Measurements from ENCODE around the gene DUSP16. TPM values are rescaled to one million over a fixed set of nuclear protein-coding genes. Genes with fewer than 3 reads are reported as not detected.

DUSP16 gene
- total RNA-seq, 1 donor, result 2.4 TPM

- no peak for DNase-seq (ENCODE audit: low read depth in 2 of 3, low spot score in 2 of 3)
Measured at GRCh38 chr12:12550277-12550676, 12.4 kb downstream of the DUSP16 start.

DNA sequence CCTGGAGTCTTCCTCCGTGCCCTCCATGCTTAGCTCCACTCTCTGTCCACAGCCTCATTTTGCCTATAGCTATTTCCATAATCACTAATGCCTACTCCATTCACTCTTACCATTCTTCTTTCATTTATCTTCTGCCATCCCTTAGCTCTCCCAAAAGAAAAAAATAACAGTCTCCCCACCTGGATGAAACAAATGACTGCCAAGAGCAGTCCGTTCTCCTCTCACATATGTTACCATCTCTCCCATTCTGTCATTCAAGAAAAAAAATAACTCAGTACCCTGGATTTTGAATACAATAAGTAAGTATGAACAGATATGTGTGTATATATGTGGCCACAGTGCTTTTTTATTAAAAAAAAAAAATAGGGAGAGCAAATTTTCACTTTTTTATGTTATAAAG lies 13.2 kb downstream of the DUSP16 start:
- DNase-seq (ENCODE audit: low read depth in 2 of 3, low spot score in 2 of 3), result no peak

GRCh38 chr12:12548713-12549112 lies 13.9 kb downstream of the DUSP16 start:
- DNase-seq (ENCODE audit: low read depth in 2 of 3, low spot score in 2 of 3), result no peak

DNA sequence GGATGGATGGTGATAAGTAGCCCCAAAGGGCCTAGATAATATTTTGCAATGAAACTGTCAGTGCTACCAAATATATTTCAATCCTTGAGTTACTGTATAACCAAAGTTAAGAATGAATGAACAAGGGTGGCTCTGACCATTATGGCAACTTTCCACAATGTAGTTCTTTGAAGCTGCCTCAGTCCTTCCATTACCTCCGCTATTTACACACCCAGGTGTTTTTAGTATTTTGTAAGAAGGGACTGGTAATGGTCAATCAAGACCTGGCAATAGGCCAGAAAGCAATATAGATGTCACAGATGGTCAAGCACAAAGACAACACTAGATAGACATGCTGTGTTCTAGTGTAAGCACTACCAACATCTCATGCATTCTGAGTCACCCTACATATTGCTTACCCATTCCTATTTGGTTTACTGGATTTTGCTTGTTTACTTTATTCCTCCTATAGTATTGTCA lies 16.3 kb downstream of the DUSP16 start:
- DNase-seq (ENCODE audit: low read depth in 2 of 3, low spot score in 2 of 3), result no peak

DNA sequence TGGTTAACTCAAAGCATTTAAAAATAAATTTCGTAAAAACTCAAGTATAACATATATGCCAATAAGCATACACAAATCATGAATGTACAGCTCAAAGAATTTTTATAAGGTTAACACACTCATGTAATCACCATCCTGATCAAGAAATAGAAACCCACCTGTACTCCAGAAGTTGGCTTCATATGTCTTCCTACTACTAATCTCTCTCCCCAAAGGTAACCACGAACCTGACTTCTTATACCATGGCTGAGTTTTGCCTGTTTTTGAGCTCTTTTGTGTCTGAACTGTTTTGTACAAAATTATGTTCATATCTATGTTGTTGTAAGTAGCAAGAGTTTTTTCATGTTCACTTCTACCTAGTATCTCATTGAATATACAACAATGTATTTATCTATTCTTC lies 18.7 kb downstream of the DUSP16 start:
- DNase-seq (ENCODE audit: low read depth in 2 of 3, low spot score in 2 of 3), result no peak

GRCh38 chr12:12542964-12543363 lies 19.7 kb downstream of the DUSP16 start:
- no peak for DNase-seq (ENCODE audit: low read depth in 2 of 3, low spot score in 2 of 3)

- no peak for DNase-seq (ENCODE audit: low read depth in 2 of 3, low spot score in 2 of 3)
Measured at GRCh38 chr12:12542286-12542685, 20.4 kb downstream of the DUSP16 start.

GRCh38 chr12:12541782-12542181 lies 20.9 kb downstream of the DUSP16 start:
- no peak for DNase-seq (ENCODE audit: low read depth in 2 of 3, low spot score in 2 of 3)

DNA sequence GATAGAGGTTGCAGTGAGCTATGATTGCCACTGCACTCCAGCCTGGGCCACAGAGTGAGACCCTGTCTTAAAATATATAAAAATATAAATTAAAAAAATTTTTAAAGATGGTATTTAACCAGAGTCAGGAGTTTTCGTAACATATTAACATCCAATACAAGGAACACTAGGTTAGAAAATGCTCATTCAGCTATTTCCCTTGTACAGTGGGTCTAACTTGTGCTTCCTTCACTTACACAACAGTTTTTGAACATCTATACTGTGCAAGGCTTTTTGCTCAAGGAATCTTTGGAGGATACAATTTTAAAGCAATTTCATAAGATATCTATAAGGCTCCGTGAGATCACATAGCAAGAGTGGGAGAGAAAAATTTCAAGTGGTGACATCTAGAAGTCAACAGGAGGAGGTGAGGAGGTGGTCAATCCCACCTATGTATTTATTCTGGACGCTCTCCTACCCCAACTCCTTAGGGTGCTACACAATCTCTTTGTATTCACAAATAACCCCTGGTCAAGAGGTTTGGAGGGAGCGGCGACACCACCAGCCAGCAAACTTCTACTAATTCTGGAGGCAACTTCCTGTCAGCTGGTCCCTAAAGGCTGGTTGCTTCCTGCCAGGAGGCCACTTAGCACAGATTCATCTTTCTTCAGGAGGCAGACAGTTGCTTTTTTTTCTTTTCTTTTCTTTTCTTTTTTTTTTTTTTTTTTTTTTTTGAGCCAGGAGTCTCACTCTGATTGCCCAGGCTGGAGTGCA lies 22.2 kb downstream of the DUSP16 start:
- DNase-seq (ENCODE audit: low read depth in 2 of 3, low spot score in 2 of 3), result no peak

GRCh38 chr12:12539028-12539810 lies 23.4 kb downstream of the DUSP16 start:
- no peak for DNase-seq (ENCODE audit: low read depth in 2 of 3, low spot score in 2 of 3)

DNA sequence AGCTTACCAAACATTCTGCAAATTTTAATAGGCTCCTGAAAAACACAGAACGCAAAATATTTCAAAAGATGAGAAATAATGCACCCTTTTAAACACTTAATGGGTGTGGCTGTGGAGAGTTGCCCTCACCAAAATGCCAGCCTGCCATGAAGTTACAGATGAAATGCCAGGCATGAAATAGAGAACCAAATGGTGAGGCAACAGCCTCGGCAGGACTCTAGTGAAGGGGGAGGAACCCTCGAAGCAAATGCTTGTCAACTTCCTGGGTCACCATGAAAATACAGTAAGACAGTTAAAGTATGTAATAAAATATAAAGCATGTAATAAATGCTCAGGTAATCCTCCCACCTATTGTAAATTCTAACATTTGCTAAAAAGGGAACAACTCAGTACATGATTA lies 24.1 kb downstream of the DUSP16 start:
- DNase-seq (ENCODE audit: low read depth in 2 of 3, low spot score in 2 of 3), result no peak

DNA sequence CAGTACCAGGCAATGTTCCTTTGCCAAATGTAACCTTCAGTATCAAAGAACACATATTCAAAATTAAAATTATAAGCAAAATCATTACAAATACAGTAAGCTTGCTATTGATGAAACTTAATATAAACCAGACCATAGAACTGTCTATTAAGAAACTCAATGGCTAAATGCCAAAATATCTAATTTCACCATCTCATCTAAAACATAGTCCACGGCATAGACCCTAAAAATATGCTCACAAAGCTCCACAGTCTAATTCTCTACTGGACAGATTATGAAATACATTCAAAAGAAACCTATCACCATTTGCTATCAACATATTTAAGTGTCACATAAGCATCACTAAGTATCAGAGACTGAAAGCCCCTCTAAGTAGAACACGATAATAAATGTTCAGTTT lies 25.2 kb downstream of the DUSP16 start:
- DNase-seq (ENCODE audit: low read depth in 2 of 3, low spot score in 2 of 3), result no peak

GRCh38 chr12:12534975-12535374 lies 27.7 kb downstream of the DUSP16 start:
- no peak for DNase-seq (ENCODE audit: low read depth in 2 of 3, low spot score in 2 of 3)

GRCh38 chr12:12534166-12534866 lies 28.3 kb downstream of the DUSP16 start:
- DNase-seq (ENCODE audit: low read depth in 2 of 3, low spot score in 2 of 3), result no peak

- DNase-seq (ENCODE audit: low read depth in 2 of 3, low spot score in 2 of 3), result no peak
Measured at GRCh38 chr12:12533238-12533829, 29.3 kb downstream of the DUSP16 start.

- DNase-seq (ENCODE audit: low read depth in 2 of 3, low spot score in 2 of 3), result no peak
Measured at GRCh38 chr12:12531194-12531593, 31.5 kb downstream of the DUSP16 start.

- no peak for DNase-seq (ENCODE audit: low read depth in 2 of 3, low spot score in 2 of 3)
Measured at GRCh38 chr12:12529783-12530421, 32.8 kb downstream of the DUSP16 start.

- DNase-seq (ENCODE audit: low read depth in 2 of 3, low spot score in 2 of 3), result no peak
Measured at GRCh38 chr12:12528361-12529270, 34.0 kb downstream of the DUSP16 start.

DNA sequence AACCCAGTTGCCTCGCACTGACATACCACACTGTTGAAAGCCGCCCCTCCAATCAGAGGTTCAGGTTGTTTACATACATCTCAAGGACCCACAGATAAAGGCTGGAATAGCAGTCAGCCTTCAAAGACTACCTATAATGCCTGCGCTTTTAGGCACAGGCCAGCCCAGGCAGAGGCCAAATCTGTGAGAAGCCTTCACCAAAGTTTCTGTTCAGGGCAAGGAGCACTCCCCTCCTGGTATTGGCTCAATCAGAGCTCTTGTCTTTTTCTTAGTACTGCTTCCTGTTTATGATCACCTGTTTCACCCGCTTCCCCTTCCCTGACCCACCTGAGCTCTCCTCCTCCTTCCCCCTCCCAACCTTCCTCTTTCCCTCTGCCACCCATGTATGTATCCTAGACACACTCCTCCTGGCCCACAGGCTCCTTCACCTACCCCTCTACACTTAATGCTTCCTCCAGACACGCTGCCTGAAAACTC lies 34.8 kb downstream of the DUSP16 start:
- no peak for DNase-seq (ENCODE audit: low read depth in 2 of 3, low spot score in 2 of 3)

Measured in hematopoietic multipotent progenitor cell (in vitro differentiated cells).